ENCODE results near the gene ARMCX2. TPM values are rescaled to one million over a fixed set of nuclear protein-coding genes. Genes with fewer than 3 reads are reported as not detected.

The ARMCX2 gene
- total RNA-seq, 4 donors from 2014 or later: 0.53 to 12.4 (median 6.7) TPM

- Histone ChIP-seq H3K36me3 (no peaks in the 10 kb centered on the region), H3K27ac (no peak overlapping the region), H3K9me3 (no peaks in the 10 kb centered on the region), H3K4me3 (no peak overlapping the region), H3K4me1 (no peaks in the 10 kb centered on the region), H3K27me3 (no peaks in the 10 kb centered on the region)
- DNase-seq: no peak
- TF ChIP-seq, protein P1, sequence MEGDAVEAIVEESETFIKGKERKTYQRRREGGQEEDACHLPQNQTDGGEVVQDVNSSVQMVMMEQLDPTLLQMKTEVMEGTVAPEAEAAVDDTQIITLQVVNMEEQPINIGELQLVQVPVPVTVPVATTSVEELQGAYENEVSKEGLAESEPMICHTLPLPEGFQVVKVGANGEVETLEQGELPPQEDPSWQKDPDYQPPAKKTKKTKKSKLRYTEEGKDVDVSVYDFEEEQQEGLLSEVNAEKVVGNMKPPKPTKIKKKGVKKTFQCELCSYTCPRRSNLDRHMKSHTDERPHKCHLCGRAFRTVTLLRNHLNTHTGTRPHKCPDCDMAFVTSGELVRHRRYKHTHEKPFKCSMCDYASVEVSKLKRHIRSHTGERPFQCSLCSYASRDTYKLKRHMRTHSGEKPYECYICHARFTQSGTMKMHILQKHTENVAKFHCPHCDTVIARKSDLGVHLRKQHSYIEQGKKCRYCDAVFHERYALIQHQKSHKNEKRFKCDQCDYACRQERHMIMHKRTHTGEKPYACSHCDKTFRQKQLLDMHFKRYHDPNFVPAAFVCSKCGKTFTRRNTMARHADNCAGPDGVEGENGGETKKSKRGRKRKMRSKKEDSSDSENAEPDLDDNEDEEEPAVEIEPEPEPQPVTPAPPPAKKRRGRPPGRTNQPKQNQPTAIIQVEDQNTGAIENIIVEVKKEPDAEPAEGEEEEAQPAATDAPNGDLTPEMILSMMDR (IDR thresholded peaks at IDR 0.05): no peak
- no peak for TF ChIP-seq POLR2A (IDR thresholded peaks at IDR 0.05)
Measured at GRCh38 chrX:101685923-101686322, 26.3 kb upstream of the ARMCX2 start.

- Histone ChIP-seq H3K27ac (no peak overlapping the region), H3K9me3 (no peaks in the 10 kb centered on the region), H3K27me3 (no peaks in the 10 kb centered on the region), H3K4me1 (no peaks in the 10 kb centered on the region), H3K4me3 (no peak overlapping the region), H3K36me3 (no peaks in the 10 kb centered on the region)
- TF ChIP-seq POLR2A (IDR thresholded peaks at IDR 0.05): no peak
- TF ChIP-seq, protein P1 (IDR thresholded peaks at IDR 0.05): no peak
- DNase-seq: no peak
Measured at GRCh38 chrX:101682723-101683122, 23.1 kb upstream of the ARMCX2 start.

GRCh38 chrX:101677028-101677427 is 17.4 kb upstream of the ARMCX2 start:
- Histone ChIP-seq H3K27ac (no peak overlapping the region), H3K4me1 (no peaks in the 10 kb centered on the region), H3K36me3 (no peaks in the 10 kb centered on the region), H3K27me3 (no peaks in the 10 kb centered on the region), H3K4me3 (no peak overlapping the region), H3K9me3 (no peaks in the 10 kb centered on the region)
- TF ChIP-seq, protein P1 (IDR thresholded peaks at IDR 0.05): no peak
- no peak for TF ChIP-seq POLR2A (IDR thresholded peaks at IDR 0.05)
- DNase-seq: no peak

GRCh38 chrX:101676571-101676970 is 16.9 kb upstream of the ARMCX2 start:
- TF ChIP-seq, protein P1 (IDR thresholded peaks at IDR 0.05): no peak
- no peak for TF ChIP-seq POLR2A (IDR thresholded peaks at IDR 0.05)
- Histone ChIP-seq H3K4me3 (no peak overlapping the region), H3K9me3 (no peaks in the 10 kb centered on the region), H3K27me3 (no peaks in the 10 kb centered on the region), H3K27ac (no peak overlapping the region), H3K4me1 (no peaks in the 10 kb centered on the region), H3K36me3 (no peaks in the 10 kb centered on the region)
- DNase-seq: no peak

DNA sequence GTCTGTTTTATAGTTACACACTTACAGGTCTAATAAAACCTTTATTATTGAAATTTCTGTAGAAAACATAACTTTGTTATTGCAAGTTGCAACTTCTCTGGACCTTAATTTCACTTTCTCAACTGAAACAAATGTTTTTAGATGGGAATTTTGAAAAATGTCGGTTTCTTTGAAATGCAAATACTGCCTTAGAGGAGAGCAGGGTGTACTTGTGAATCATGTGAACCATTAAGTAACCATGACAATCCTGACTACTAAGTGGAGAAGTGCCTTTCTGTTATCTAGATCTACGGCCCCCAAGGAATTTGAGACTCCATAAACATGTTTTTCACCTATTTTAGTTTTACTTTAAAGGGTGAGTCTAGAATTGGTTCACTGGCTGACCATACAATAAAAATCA is 8.5 kb upstream of the ARMCX2 start:
- TF ChIP-seq, protein P1 (IDR thresholded peaks at IDR 0.05): no peak
- no peak for TF ChIP-seq POLR2A (IDR thresholded peaks at IDR 0.05)
- Histone ChIP-seq H3K27me3 (no peaks in the 10 kb centered on the region), H3K27ac (no peak overlapping the region), H3K9me3 (no peaks in the 10 kb centered on the region), H3K4me1 (no peaks in the 10 kb centered on the region), H3K4me3 (no peak overlapping the region), H3K36me3 (no peaks in the 10 kb centered on the region)
- DNase-seq: no peak

Data from Peyer's patch (tissue), 4 donors.